Measurements from ENCODE around the gene DHRS7B.
"Not testable (repeated sequence)": the region's sequence is repeated elsewhere in the genome, so short reads cannot be mapped to it uniquely, and the experiment has no call there.

The DHRS7B gene

GRCh38 chr17:21125862-21126261 lies 902 bp upstream of the DHRS7B start:
- DNase-seq (ENCODE audit: insufficient read length, low spot score), result no peak
- no peak for TF ChIP-seq POLR2A (IDR thresholded peaks at IDR 0.05; ENCODE audit: low read depth, low read length)
- no peak for FAIRE-seq

- DNase-seq (ENCODE audit: insufficient read length, low spot score) (no peak), FAIRE-seq (no peak)
- TF ChIP-seq POLR2A (IDR thresholded peaks at IDR 0.05; ENCODE audit: low read depth, low read length), result no peak
These were observed 829 bp downstream of the DHRS7B start for GRCh38 chr17:21127509-21128077.

DNA sequence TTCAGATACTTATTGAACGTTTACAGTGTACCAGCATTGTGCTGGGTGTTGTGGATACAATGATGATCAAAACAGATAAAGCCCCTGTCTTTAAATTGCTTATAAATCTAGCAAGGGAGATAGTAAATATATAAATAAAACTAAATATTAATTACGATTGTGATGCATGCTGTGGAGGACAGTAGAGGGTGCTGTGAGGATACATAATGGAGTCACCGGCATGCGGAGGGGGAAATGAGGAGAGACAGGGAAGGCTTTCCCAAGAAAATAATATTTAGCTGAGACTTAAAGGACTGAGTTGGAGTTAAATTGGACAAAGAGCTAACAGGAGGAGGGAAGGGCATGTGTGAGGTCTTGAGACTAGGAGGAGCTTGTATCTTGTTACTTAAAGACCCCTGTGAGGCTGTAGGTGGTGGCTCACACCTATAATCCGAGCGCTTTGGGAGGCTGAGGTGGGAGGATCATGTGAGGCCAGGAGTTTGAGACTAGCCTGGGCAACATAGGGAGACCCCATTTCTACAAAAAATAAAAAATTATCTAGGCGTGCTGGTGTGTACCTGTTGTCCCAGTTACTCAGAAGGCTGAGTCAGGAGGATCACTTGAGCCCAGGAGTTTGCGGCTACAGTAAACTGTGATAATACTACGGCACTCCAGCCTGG lies 2.4 kb downstream of the DHRS7B start:
- no peak for DNase-seq (ENCODE audit: insufficient read length, low spot score)
- no peak for FAIRE-seq
- TF ChIP-seq POLR2A (IDR thresholded peaks at IDR 0.05; ENCODE audit: low read depth, low read length), result no peak

GRCh38 chr17:21131137-21131536 lies 4.4 kb downstream of the DHRS7B start:
- FAIRE-seq (no peak), DNase-seq (ENCODE audit: insufficient read length, low spot score) (no peak)
- TF ChIP-seq POLR2A (IDR thresholded peaks at IDR 0.05; ENCODE audit: low read depth, low read length), result no peak

GRCh38 chr17:21132428-21132827 lies 5.7 kb downstream of the DHRS7B start:
- FAIRE-seq, result no peak
- no peak for TF ChIP-seq POLR2A (IDR thresholded peaks at IDR 0.05; ENCODE audit: low read depth, low read length)
- no peak for DNase-seq (ENCODE audit: insufficient read length, low spot score)

GRCh38 chr17:21134559-21134958 lies 7.8 kb downstream of the DHRS7B start:
- no peak for FAIRE-seq
- no peak for DNase-seq (ENCODE audit: insufficient read length, low spot score)
- no peak for TF ChIP-seq POLR2A (IDR thresholded peaks at IDR 0.05; ENCODE audit: low read depth, low read length)

DNA sequence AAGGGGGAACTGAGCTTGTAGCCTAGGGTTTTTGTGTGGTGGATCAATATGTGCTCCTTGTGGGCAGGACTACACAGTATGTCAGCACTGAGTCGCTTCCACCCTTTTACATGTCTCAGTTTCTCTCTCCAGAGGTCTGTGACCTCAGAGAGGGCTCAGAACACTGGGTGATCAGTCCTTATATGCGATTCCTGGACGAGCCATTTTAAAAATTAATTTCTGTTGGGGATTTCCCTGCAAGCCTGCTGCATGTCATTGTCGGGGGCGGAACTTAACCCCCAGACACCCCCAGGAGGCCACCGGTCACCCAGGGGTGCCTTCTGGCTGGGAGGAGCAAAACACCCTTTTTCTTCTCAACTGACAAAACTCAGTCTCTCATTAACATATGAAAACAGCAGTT lies 14.1 kb downstream of the DHRS7B start:
- no peak for DNase-seq (ENCODE audit: insufficient read length, low spot score)
- FAIRE-seq, result no peak
- TF ChIP-seq POLR2A (IDR thresholded peaks at IDR 0.05; ENCODE audit: low read depth, low read length), result no peak

DNA sequence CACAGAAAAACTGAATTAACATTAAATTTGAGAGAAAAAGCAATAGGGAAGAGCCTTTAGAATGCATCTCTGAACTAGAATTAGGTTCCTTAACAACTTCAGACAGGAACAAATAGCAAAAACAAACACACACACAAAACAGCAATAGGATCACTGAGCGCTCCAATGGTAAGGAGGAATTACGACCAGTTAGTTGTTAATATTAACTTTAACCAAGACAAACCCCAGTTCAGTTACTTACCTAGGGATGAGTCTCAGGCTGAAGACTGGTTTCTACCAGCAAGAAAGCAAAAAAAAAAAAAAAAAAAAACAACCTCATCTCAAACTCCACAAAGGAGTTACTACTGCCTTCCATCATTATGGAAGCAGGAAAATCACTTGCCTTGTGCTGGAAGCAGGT lies 14.6 kb downstream of the DHRS7B start:
- DNase-seq (ENCODE audit: insufficient read length, low spot score), result no peak
- FAIRE-seq, result no peak
- no peak for TF ChIP-seq POLR2A (IDR thresholded peaks at IDR 0.05; ENCODE audit: low read depth, low read length)

DNA sequence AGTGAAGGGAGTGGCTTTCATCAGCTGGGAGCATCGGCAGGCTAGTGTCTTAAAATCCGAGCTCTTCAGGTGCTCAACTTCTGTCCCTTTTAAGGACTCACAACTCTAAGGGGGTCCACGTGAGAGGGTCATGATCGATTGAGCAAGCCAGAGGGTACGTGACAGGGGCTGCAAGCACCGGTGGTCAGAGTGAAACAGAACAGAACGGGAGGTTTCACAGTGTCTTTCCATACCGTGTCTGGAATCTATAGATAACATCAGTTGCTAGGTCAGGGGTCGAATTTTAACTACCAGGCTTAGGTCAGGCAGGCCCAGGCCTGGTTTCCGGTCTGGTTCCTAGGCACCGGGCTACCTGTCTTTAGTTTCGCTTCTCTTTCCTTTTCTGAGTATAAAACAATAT lies 15.3 kb downstream of the DHRS7B start:
- FAIRE-seq; DNase-seq (ENCODE audit: insufficient read length, low spot score): not testable (repeated sequence)

- no peak for TF ChIP-seq POLR2A (IDR thresholded peaks at IDR 0.05; ENCODE audit: low read depth, low read length)
- no peak for DNase-seq (ENCODE audit: insufficient read length, low spot score)
- no peak for FAIRE-seq
These were observed 16.9 kb downstream of the DHRS7B start for GRCh38 chr17:21143695-21144094.

GRCh38 chr17:21144299-21144698 lies 17.5 kb downstream of the DHRS7B start:
- FAIRE-seq; DNase-seq (ENCODE audit: insufficient read length, low spot score): not testable (repeated sequence)

- no peak for FAIRE-seq
- TF ChIP-seq POLR2A (IDR thresholded peaks at IDR 0.05; ENCODE audit: low read depth, low read length), result no peak
- no peak for DNase-seq (ENCODE audit: insufficient read length, low spot score)
These were observed 19.7 kb downstream of the DHRS7B start for GRCh38 chr17:21146362-21147015.

- no peak for DNase-seq (ENCODE audit: insufficient read length, low spot score)
- no peak for FAIRE-seq
- TF ChIP-seq POLR2A (IDR thresholded peaks at IDR 0.05; ENCODE audit: low read depth, low read length), result no peak
These were observed 22.9 kb downstream of the DHRS7B start for GRCh38 chr17:21149621-21150020.

DNA sequence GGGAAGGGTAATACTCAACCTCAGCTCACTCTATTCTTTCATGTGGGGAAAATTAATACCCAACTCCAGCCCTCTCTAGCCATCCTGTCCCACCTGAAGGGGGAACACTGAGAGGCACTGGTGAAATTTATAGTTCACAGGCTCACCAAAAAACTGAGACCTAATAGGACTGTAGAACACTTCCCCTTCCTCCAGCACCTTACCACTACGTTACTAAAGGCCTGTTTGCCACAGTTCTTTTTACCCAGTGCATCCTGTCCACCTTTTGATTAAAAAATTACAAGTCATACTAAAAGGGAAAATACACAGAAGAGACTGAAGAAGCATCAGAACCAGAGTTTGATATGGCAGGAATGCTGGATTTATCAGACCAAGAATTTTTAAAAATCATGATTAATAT lies 26.0 kb downstream of the DHRS7B start:
- TF ChIP-seq POLR2A (IDR thresholded peaks at IDR 0.05; ENCODE audit: low read depth, low read length), result no peak
- FAIRE-seq, result no peak
- no peak for DNase-seq (ENCODE audit: insufficient read length, low spot score)

Measured in H54 (cell line).